HG03045 (cell line): ENCODE measurements around the gene OBSCN.

Experiments
- ATAC-seq: cut with Tn5 transposase; IDR thresholded peaks from one replicate; pipeline ENCODE4 v1.9.1; 2021; ENCODE audit warnings: mild to moderate bottlenecking, moderate library complexity; ENCODE audit not compliant: unreplicated experiment

OBSCN gene

DNA sequence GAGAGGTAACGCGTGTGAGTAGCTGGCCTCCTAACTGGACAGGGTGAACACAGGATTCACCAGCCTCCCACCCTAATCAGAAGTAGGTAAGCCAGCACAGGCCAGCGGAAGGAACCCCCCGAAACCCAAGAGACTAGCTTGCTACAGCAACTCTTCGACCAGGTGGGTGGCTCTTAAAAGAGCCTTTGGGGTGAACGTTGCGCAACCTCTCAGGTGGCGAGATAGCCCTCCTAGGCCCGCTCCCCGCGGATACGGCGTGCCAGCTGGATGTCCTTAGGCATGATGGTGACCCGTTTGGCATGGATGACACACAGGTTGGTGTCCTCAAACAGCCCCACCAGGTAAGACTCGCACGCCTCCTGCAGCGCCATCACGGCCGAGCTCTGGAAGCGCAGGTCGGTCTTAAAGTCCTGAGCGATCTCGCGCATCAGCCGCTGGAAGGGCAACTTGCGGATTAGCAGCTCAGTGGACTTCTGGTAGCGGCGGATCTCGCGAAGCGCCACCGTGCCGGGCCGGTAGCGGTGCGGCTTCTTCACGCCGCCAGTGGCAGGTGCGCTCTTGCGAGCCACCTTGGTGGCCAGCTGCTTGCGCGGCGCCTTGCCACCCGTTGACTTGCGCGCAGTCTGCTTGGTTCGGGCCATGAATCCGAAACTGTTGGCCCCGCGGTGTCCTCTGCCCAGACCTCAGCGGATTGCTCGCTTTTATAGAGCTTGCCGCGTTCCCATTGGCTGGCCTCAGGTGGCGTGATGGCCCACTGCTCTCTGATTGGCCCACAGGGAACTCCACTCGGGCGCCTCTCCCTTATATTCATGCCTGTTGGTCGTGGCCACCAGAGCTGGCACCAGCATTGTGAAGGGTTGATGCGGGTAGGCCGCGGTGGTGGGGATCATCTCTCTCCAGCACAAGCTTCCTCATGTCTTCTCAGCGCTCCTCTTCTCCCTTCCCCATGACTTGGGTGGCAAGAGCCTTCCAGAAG, 217.1 kb downstream of the OBSCN start:
- ATAC-seq: no peak

DNA sequence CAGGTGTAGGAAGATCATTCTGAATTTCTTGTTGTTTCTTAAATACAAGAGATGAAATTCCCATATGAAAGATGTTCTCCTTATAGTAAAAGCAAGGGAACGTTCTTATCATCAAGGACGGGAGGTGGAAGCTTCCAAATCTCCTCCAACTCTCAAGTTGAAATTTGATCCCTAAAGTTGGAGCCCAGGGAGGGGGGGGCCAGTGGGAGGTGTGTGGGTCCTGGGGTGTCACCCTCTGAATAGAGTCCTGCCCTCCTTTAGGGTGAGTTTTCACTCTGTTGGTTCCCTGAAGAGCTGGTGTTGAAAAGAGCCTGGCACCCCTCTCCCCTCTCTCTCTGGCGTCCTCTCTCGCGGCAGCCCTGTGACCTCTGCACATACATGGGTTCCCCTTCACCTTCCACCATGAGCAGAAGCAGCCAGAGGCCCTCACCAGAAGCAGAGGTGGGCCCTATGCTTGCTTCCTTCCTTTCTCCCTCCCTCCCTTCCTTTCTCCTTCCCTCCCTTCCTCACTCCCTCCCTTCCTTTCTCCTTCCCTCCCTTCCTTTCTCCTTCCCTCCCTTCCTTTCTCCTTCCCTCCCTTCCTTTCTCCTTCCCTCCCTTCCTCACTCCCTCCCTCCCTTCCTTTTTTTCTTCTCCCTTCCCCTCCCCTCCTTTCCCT, 218.8 kb downstream of the OBSCN start:
- ATAC-seq: no peak

DNA sequence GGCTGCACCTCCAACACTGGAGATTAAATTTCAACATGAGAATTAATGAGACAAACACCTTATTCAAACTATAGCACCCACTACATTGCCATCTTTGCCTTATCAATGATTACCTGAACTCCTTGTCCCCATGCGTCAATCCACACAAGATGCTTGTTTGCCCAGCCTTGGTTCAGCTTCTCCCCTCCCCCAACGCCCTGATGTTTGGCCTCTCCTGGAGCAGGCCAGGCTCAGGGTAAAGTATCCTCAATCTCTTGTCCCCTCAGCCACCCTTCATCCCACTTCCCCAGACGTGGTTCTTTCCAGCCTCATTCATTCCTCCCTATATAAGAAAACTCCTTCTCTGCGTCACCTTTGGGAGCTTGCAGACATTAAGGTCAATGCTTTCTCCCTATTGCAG, 220.6 kb downstream of the OBSCN start:
- no peak for ATAC-seq
